Ovary (tissue), 9 donors: ENCODE data around the gene TP53TG5. TPM values are rescaled to one million over a fixed set of nuclear protein-coding genes. Genes with fewer than 3 reads are reported as not detected.

Experiments used
- DNase-seq, 5 donors: peaks; one replicate each; pipeline ENCODE4 v3.0.0-alpha.2; 2019 to 2020
- H3K27ac ChIP-seq, 2 donors: fragments of 200-600 bp; one replicate each; pipeline versions ENCODE4 v1.5.1 to v1.8.0; 2019 to 2022
- H3K27me3 ChIP-seq: fragments of 200-600 bp; one replicate; pipeline ENCODE4 v1.8.0; 2022
- H3K36me3 ChIP-seq: fragments of 200-600 bp; sonication (generic); one replicate; pipeline ENCODE4 v1.5.1; 2019
- H3K4me1 ChIP-seq: one replicate; pipeline ENCODE4 v1.8.1; 2013; ENCODE audit warnings: mild to moderate bottlenecking, moderate library complexity; ENCODE audit not compliant: insufficient read depth
- H3K4me3 ChIP-seq: fragments of 200-600 bp; sonication (generic); one replicate; pipeline ENCODE4 v1.5.1; 2017
- H3K9me3 ChIP-seq, 2 donors: fragments of 200-600 bp in 1 of 2; sonication (generic) in 1 of 2; one replicate each; pipeline versions ENCODE4 v1.5.1 to v1.8.1; 2013 to 2019; ENCODE audit warnings: mild to moderate bottlenecking in 1 of 2, moderate library complexity in 1 of 2
- EP300 ChIP-seq: sonication (generic); formaldehyde crosslinking; IDR thresholded peaks from one replicate; pipeline ENCODE4 v1.6.1; 2017; ENCODE audit warnings: antibody characterized with exemption
- POLR2A ChIP-seq: fragments of 450-650 bp; IDR thresholded peaks from one replicate; pipeline ENCODE4 v1.6.1; 2017; ENCODE audit warnings: antibody characterized with exemption, mild to moderate bottlenecking, moderate library complexity
- WGBS, 3 donors: extraction: QIAGEN DNeasy Blood & Tissue Kit in 1 of 3; methylation state at CpG; one replicate each; pipeline versions ENCODE4 v1.1.5 to v1.1.7; 2013 to 2017; 5-methylcytosine and 5-hydroxymethylcytosine counted together
- intact Hi-C, 4 donors: fragments of 100-400 bp; cut with DNase I; formaldehyde crosslinking; loops; one replicate each; pipeline versions ENCODE4 v1.11.0 to v1.15.1; 2022 to 2023
- polyA plus RNA-seq, 2 donors: library from polyadenylated mRNA; stranded (reverse); fragments of 200-250 nt in 1 of 2; fragments of 350-450 nt in 1 of 2; fragmentation: Illumina TruSeq in 1 of 2; extraction: RNeasy Lipid Tissue Mini Kit (QIAGEN cat#74804) in 1 of 2; gene quantifications; one replicate each; pipeline ENCODE4 v1.2.3, GENCODE V29; 2013 to 2014
- total RNA-seq, 7 donors: library from RNA; depleted of rRNA in 2 of 7; stranded (reverse); fragments of >200 nt in 2 of 7; fragmentation: NEBNext Ultra II Directional in 3 of 7; extraction: Animal tissue kit (Norgen Biotek cat#: 25700) in 3 of 7; gene quantifications; one replicate each; pipeline versions ENCODE4 v1.1.0 to v1.2.4, GENCODE V29; 2016 to 2023
- TF ChIP-seq, protein P1 (sequence below), 3 donors: fragments of 450-650 bp in 2 of 3; fragments of 200-600 bp in 1 of 3; IDR thresholded peaks; one replicate each; pipeline versions ENCODE4 v1.5.1 to v1.8.0; 2016 to 2022; ENCODE audit warnings: antibody characterized with exemption in 3 of 3, mild to moderate bottlenecking in 1 of 3
- donor health status: DM: no; HTN: no; CAD: no; lungs with moderate emphysema.
- donor health status: DM: no; HTN: no; CAD: no.
- donor health status: Bipolar disorder and iron deficiency.
- donor health status: DM: yes; HTN: yes; CAD: no.
- donor health status: DM: no; HTN: no; CAD: no.
- donor health status: DM: yes; HTN: yes; CAD: no.

The TP53TG5 gene
- total and polyA plus RNA-seq, 9 donors: 0.02 to 0.89 (median 0.42) TPM; not detected in 6

DNA sequence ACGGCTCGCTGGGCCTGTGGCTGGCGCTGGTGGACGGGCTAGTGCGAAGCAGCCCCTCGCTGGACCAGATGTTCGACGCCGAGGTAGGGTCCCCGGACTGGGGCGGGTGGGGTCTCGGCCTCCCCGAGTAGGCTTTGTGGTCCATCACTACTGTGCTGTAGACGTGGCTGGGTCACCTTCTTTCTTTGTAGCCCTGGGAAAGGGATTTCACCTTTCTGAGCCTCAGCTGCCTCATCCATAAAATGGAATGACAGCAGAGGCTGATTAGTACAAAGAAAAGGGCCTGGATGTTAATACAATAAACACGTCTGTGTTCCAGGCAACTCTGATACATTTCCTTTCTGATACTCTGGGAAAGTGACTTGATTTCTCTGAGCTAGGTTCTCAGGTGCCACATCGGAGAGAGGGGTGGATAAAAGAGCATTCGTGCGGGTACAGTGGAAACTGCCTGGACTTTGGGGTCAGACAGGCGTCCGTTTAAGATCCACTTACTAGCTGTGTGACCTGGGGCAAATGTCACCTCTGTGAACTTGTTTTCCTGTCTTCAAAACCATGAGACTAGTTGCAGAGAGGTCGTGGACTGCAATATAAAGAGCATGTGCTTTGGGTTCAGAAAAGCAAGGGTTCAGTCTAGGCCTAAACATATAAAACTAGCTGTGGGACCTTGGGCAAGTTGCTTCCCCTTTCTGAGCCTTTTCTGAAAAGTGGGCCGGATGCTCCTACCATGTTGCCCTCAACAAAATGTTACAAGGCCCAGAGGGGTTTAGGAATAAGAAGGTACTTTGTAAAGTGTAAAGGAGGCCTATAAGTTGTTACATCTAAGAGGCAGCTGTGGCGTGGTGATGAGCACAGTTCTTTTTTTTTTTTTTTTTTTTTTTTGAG, 14.3 kb downstream of the TP53TG5 start:
- 12 to 16% (median 12%) methylated on average over 23 of the region's 23 CpGs for WGBS, 3 donors
- TF ChIP-seq POLR2A: no peak
- Histone ChIP-seq H3K4me1 (peaks cover 3% of the 10 kb centered on the region), H3K27me3 (no peaks in the 10 kb centered on the region), H3K4me3 (peak overlapping the region; percentile 52), H3K9me3 (no peaks in the 10 kb centered on the region), H3K27ac (peak overlapping the region; percentile 81 to 86), H3K36me3 (no peaks in the 10 kb centered on the region)
- intact Hi-C loops: loop anchor here in 1 of 4 donors (2.0 kb wide), 1 partner anchor 43 kb away; no protein-coding TSS in a partner anchor
- no peak for DNase-seq

- TF ChIP-seq POLR2A: peak; percentile 85
- no peak for TF ChIP-seq EP300
- TF ChIP-seq, protein P1, sequence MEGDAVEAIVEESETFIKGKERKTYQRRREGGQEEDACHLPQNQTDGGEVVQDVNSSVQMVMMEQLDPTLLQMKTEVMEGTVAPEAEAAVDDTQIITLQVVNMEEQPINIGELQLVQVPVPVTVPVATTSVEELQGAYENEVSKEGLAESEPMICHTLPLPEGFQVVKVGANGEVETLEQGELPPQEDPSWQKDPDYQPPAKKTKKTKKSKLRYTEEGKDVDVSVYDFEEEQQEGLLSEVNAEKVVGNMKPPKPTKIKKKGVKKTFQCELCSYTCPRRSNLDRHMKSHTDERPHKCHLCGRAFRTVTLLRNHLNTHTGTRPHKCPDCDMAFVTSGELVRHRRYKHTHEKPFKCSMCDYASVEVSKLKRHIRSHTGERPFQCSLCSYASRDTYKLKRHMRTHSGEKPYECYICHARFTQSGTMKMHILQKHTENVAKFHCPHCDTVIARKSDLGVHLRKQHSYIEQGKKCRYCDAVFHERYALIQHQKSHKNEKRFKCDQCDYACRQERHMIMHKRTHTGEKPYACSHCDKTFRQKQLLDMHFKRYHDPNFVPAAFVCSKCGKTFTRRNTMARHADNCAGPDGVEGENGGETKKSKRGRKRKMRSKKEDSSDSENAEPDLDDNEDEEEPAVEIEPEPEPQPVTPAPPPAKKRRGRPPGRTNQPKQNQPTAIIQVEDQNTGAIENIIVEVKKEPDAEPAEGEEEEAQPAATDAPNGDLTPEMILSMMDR (IDR thresholded peaks at IDR 0.05): peak; percentile 92 to 99 (median 93)
Observed at GRCh38 chr20:45362804-45363610, 15.1 kb downstream of the TP53TG5 start, which contains the start of gene SYS1. TSS of gene SYS1 (plus strand) at chr20:45363156. CDS start at chr20:45363532, 376 bp downstream.

GRCh38 chr20:45361793-45362192, 16.3 kb downstream of the TP53TG5 start:
- DNase-seq: no peak
- H3K27ac ChIP-seq: no peak overlapping the region
- whole genome bisulfite sequencing, 3 donors: 76 to 82% (median 81%) methylated on average over 6 of the region's 6 CpGs
- peaks cover 6% of the 10 kb centered on the region for H3K4me1 ChIP-seq
- H3K36me3 ChIP-seq: no peaks in the 10 kb centered on the region
- no peak overlapping the region for H3K4me3 ChIP-seq
- no peak for TF ChIP-seq EP300
- TF ChIP-seq, protein P1 (IDR thresholded peaks at IDR 0.05): no peak
- TF ChIP-seq POLR2A: no peak
- H3K9me3 ChIP-seq: no peaks in the 10 kb centered on the region
- intact Hi-C loops: loop anchor here in 1 of 4 donors (2.0 kb wide), 1 partner anchor 45 kb away; no protein-coding TSS in a partner anchor
- no peaks in the 10 kb centered on the region for H3K27me3 ChIP-seq

More at GRCh38 chr20:45362804-45363610, 15.1 kb downstream of the TP53TG5 start, which contains the start of gene SYS1:
- H3K9me3 ChIP-seq: no peaks in the 10 kb centered on the region
- H3K27me3 ChIP-seq: no peaks in the 10 kb centered on the region
- peak; percentile 98 to 99 (median 99) for DNase-seq
- H3K4me3 ChIP-seq: peak within 1 kb of the TSS; percentile 52
- peak within 1 kb of the TSS; percentile 81 to 86 for H3K27ac ChIP-seq
- H3K36me3 ChIP-seq: no peaks in the 10 kb centered on the region
- H3K4me1 ChIP-seq: peaks cover 6% of the 10 kb centered on the region
- intact Hi-C loops: loop anchor here in 1 of 4 donors (2.0 kb wide), 1 partner anchor 44 kb away; no protein-coding TSS in a partner anchor
- 0 to 1% (median 0%) methylated on average over 47 to 55 of the region's 55 CpGs for WGBS, 3 donors

GRCh38 chr20:45359406-45360148, 18.5 kb downstream of the TP53TG5 start:
- peaks cover 6% of the 10 kb centered on the region for H3K4me1 ChIP-seq
- no peak overlapping the region for H3K4me3 ChIP-seq
- H3K36me3 ChIP-seq: no peaks in the 10 kb centered on the region
- peak in 1 of 5 donors; percentile 59 for DNase-seq
- TF ChIP-seq POLR2A: no peak
- TF ChIP-seq, protein P1 (IDR thresholded peaks at IDR 0.05): no peak
- no peak for TF ChIP-seq EP300
- H3K27me3 ChIP-seq: no peaks in the 10 kb centered on the region
- H3K27ac ChIP-seq: peak overlapping the region in 1 of 2 donors; percentile 7
- 48 to 58% (median 58%) methylated on average over 9 of the region's 9 CpGs for WGBS, 3 donors
- intact Hi-C loops: no loop called here
- H3K9me3 ChIP-seq: no peaks in the 10 kb centered on the region
